Measurements from ENCODE around the gene WDR27.

WDR27 gene

DNA sequence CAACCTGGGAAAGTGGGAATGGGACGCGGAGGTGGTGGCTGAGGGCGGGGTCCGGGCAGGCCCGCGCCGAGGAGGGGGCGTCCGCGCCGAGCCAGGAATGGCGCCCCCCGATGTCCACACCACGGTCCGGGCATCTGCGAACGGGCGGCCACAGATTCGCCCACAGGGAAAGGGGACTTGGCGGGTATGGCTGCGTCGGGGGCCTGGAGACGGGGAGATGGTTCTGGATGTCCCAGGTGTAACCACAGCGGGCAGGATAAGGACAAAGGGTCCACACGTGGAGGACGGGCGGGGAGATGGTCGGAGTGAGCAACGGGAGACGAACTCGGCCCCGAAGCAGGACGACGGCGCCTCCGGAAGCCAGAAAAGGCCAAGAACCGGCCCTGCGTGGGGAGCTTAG, 124.6 kb downstream of the WDR27 start:
- no peaks in the 10 kb centered on the region for H3K27me3 ChIP-seq (ENCODE audit: control insufficient read depth, insufficient read depth, low read length)
- peaks cover 20% of the 10 kb centered on the region for H3K36me3 ChIP-seq (ENCODE audit: control insufficient read depth, insufficient read depth, low read length)
- no peak overlapping the region for H3K27ac ChIP-seq (ENCODE audit: low read depth, low read length)
- H3K9ac ChIP-seq (ENCODE audit: low read length), result no peak overlapping the region
- no peak overlapping the region for H3K4me3 ChIP-seq (ENCODE audit: low read depth, low read length)
- peaks cover 11% of the 10 kb centered on the region; the same call in 1 of the 2 replicates for H3K4me1 ChIP-seq (ENCODE audit: control insufficient read depth, insufficient read depth, low read length)
- no peaks in the 10 kb centered on the region for H3K9me3 ChIP-seq (ENCODE audit: control insufficient read depth, insufficient read depth, low read depth, low read length)

DNA sequence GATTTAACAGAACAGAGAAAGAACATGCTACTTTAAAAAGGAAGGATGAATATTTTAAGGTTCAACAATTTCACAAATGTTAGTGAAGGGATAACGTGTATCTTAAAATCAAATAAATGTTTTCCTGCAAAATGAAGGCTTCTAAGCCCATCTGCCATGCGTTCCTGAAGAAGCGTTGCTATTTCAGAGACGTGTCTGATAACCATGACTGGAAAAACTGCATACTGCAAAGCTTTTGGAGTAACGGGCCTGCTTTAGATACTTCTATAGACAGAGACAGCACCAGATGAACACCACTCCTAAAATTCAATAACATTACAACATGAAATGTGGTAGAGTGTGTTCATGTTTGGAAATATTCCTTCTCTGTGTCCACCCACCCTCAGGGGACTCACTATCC, 126.0 kb downstream of the WDR27 start:
- no peak overlapping the region for H3K9ac ChIP-seq (ENCODE audit: low read length)
- peaks cover 11% of the 10 kb centered on the region; the same call in 1 of the 2 replicates for H3K4me1 ChIP-seq (ENCODE audit: control insufficient read depth, insufficient read depth, low read length)
- no peaks in the 10 kb centered on the region for H3K27me3 ChIP-seq (ENCODE audit: control insufficient read depth, insufficient read depth, low read length)
- no peak overlapping the region for H3K27ac ChIP-seq (ENCODE audit: low read depth, low read length)
- H3K4me3 ChIP-seq (ENCODE audit: low read depth, low read length), result no peak overlapping the region
- no peaks in the 10 kb centered on the region for H3K9me3 ChIP-seq (ENCODE audit: control insufficient read depth, insufficient read depth, low read depth, low read length)
- peaks cover 15% of the 10 kb centered on the region for H3K36me3 ChIP-seq (ENCODE audit: control insufficient read depth, insufficient read depth, low read length)

DNA sequence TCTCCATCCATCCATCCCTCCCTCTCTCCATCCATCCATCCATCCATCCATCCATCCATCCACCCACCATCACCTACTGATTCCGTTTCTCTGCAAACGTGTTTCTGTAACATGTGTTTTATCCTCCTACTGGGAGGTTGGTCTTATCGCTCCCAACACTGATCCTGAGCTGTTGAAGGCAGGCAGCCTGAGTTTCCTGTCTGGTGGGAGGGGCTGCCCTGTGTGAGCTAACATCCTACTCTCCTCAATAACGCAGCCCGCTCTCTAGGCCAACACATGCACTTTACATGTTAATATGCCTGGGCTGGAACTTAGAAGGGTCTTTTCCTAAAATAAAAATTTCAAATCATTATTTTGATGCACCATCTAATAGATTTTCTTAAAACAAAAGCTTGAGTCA, 126.5 kb downstream of the WDR27 start:
- Histone ChIP-seq H3K27ac (ENCODE audit: low read depth, low read length) (no peak overlapping the region), H3K9ac (ENCODE audit: low read length) (no peak overlapping the region), H3K4me3 (ENCODE audit: low read depth, low read length) (no peak overlapping the region), H3K4me1 (ENCODE audit: control insufficient read depth, insufficient read depth, low read length) (peaks cover 9% of the 10 kb centered on the region; the same call in 1 of the 2 replicates), H3K36me3 (ENCODE audit: control insufficient read depth, insufficient read depth, low read length) (peaks cover 15% of the 10 kb centered on the region), H3K9me3 (ENCODE audit: control insufficient read depth, insufficient read depth, low read depth, low read length) (no peaks in the 10 kb centered on the region), H3K27me3 (ENCODE audit: control insufficient read depth, insufficient read depth, low read length) (no peaks in the 10 kb centered on the region)

DNA sequence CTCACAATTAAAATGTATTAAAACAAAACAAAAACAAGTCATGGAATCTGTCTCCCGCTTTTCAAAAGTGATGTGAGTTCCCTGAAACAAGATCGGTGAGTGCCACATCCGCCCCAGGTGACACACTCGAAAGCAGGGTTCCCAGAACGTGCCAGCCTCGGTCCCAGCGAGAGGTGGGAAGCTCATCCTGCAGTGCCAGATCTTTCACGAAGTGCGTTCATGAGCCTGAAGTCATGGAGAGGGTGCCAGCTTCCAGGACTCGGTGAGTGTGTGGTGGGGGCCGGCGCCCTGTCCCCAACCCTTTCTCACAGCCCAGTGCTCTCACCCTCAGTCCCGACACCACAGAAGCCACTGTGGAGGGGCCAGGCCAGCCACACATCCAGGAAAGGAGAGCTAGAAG, 127.4 kb downstream of the WDR27 start:
- Histone ChIP-seq H3K4me3 (ENCODE audit: low read depth, low read length) (no peak overlapping the region), H3K9ac (ENCODE audit: low read length) (no peak overlapping the region), H3K36me3 (ENCODE audit: control insufficient read depth, insufficient read depth, low read length) (peaks cover 16% of the 10 kb centered on the region), H3K9me3 (ENCODE audit: control insufficient read depth, insufficient read depth, low read depth, low read length) (no peaks in the 10 kb centered on the region), H3K27ac (ENCODE audit: low read depth, low read length) (no peak overlapping the region), H3K4me1 (ENCODE audit: control insufficient read depth, insufficient read depth, low read length) (no peaks in the 10 kb centered on the region), H3K27me3 (ENCODE audit: control insufficient read depth, insufficient read depth, low read length) (no peaks in the 10 kb centered on the region)

DNA sequence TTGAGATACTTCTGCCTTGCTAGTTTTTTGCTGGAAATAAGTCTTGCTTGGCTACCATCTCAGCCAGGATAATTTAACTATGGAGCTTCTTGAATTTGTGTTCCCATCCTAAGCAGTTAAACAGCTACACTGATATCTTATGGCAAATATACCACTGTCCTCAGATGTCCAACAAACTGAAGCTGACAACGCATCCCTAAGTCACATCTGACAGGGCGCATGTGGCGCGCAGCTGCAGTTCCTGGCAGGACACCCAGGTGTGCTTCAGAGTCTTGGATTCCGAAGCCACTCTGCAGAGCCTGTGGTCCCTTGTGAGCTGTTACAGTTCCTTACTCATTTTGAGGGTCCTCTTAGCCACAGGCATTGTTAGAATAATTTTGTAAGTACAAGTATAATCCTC, 127.9 kb downstream of the WDR27 start:
- H3K27me3 ChIP-seq (ENCODE audit: control insufficient read depth, insufficient read depth, low read length), result no peaks in the 10 kb centered on the region
- peaks cover 13% of the 10 kb centered on the region for H3K36me3 ChIP-seq (ENCODE audit: control insufficient read depth, insufficient read depth, low read length)
- no peaks in the 10 kb centered on the region for H3K4me1 ChIP-seq (ENCODE audit: control insufficient read depth, insufficient read depth, low read length)

DNA sequence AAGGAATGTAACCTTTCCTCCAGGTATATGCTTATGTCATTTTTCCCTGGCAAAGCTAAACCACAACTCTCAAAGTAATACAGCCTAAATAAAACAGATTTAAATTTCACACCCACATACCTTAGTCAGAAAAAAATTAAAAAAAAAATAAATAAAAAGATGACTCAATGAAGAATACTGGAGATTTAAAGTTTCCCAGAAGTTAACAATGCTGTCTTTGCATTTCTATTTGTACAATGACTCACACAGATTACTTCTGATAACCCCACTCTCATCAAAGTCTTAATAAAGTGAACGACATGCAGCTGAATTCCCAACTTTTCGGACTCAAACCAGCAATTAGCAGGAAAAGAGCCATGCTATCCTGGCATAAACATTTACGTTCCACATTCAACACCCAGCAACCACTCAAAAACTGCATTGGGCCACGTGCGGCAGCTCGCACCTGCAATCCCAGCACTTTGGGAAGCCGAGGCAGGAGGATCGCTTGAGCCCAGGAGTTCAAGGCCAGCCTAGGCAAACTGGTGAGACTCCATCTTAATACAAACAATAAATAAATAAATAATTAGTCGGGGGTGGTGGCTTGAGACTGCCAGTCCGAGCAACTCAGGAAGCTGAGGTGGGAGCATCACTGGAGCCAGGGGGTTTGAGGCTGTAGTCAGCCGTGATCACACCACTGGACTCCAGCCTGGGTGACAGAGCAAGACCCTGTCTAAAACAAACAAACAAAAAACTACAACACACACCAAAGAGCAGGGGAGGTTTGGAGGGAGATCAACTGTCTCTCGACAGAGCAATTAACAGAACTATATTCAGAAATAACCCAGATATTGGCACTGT, 130.5 kb downstream of the WDR27 start:
- Histone ChIP-seq H3K4me1 (ENCODE audit: control insufficient read depth, insufficient read depth, low read length) (no peaks in the 10 kb centered on the region), H3K4me3 (ENCODE audit: low read depth, low read length) (no peak overlapping the region), H3K9me3 (ENCODE audit: control insufficient read depth, insufficient read depth, low read depth, low read length) (no peaks in the 10 kb centered on the region), H3K27ac (ENCODE audit: low read depth, low read length) (no peak overlapping the region), H3K36me3 (ENCODE audit: control insufficient read depth, insufficient read depth, low read length) (peaks cover 6% of the 10 kb centered on the region), H3K9ac (ENCODE audit: low read length) (no peak overlapping the region), H3K27me3 (ENCODE audit: control insufficient read depth, insufficient read depth, low read length) (no peaks in the 10 kb centered on the region)

More for the DNA sequence above, 127.9 kb downstream of the WDR27 start:
- H3K9me3 ChIP-seq (ENCODE audit: control insufficient read depth, insufficient read depth, low read depth, low read length), result no peaks in the 10 kb centered on the region
- H3K4me3 ChIP-seq (ENCODE audit: low read depth, low read length), result no peak overlapping the region
- H3K27ac ChIP-seq (ENCODE audit: low read depth, low read length), result no peak overlapping the region
- H3K9ac ChIP-seq (ENCODE audit: low read length), result no peak overlapping the region

DNA sequence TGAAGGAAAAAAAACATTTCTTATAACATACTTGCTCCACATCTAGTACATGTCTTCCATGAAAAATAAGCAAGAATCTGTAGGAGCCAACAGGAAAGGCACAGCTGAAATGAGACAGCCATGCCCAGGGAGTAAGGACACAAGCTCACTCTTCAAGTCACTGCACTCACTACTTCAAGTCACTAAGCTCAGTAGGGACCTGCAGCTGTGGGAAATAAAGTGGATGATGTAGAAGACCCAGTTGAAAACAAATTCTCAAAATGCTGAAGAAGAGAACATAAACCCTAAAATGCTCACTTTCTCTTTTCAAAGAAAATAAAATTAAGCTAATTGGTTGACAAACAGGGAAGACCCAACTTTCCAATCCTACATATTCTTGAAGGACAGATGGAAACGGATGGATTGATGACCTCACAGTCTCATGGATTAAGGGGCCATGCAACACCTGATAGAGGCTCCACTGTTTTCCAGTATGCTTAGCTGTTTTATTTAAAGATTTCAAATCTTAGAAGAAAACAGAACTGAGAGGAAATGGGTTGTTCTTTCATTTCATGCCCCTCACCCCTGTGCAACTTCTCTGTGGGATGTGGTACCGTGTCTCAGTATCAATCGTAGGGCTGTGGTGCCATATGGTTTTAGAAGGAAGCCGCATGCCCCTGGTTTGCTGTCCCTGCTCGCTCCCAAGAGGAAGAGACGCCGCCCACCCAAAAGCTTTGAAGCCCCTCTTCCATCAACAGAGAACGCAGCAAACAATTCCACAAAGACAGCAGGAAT, 133.3 kb downstream of the WDR27 start:
- Histone ChIP-seq H3K27ac (ENCODE audit: low read depth, low read length) (no peak overlapping the region), H3K4me1 (ENCODE audit: control insufficient read depth, insufficient read depth, low read length) (no peaks in the 10 kb centered on the region), H3K36me3 (ENCODE audit: control insufficient read depth, insufficient read depth, low read length) (peaks cover 13% of the 10 kb centered on the region), H3K9me3 (ENCODE audit: control insufficient read depth, insufficient read depth, low read depth, low read length) (no peaks in the 10 kb centered on the region), H3K4me3 (ENCODE audit: low read depth, low read length) (no peak overlapping the region), H3K27me3 (ENCODE audit: control insufficient read depth, insufficient read depth, low read length) (no peaks in the 10 kb centered on the region), H3K9ac (ENCODE audit: low read length) (no peak overlapping the region)

DNA sequence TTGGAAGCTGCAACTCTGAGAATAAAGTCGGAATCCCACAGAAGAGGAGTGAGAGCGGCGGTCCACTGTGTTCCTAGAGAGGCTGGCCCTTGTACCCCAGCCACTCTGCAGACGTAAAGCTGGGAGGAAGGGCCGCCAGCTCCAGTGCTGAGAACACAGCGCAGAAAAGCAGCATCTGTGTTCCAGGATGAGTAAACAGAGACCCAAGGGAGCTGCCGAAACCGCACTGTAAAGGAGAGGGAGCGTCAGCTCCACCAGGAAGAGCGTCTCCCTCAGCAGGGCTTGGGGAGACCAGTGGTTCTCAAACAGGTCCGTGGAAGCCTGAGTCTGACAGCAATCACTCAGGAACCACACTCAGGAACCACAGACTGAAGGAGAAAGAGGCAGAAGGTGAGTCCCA, 134.0 kb downstream of the WDR27 start:
- Histone ChIP-seq H3K27ac (ENCODE audit: low read depth, low read length) (no peak overlapping the region), H3K27me3 (ENCODE audit: control insufficient read depth, insufficient read depth, low read length) (no peaks in the 10 kb centered on the region), H3K4me1 (ENCODE audit: control insufficient read depth, insufficient read depth, low read length) (no peaks in the 10 kb centered on the region), H3K9me3 (ENCODE audit: control insufficient read depth, insufficient read depth, low read depth, low read length) (no peaks in the 10 kb centered on the region), H3K4me3 (ENCODE audit: low read depth, low read length) (no peak overlapping the region), H3K9ac (ENCODE audit: low read length) (no peak overlapping the region), H3K36me3 (ENCODE audit: control insufficient read depth, insufficient read depth, low read length) (peaks cover 13% of the 10 kb centered on the region)

DNA sequence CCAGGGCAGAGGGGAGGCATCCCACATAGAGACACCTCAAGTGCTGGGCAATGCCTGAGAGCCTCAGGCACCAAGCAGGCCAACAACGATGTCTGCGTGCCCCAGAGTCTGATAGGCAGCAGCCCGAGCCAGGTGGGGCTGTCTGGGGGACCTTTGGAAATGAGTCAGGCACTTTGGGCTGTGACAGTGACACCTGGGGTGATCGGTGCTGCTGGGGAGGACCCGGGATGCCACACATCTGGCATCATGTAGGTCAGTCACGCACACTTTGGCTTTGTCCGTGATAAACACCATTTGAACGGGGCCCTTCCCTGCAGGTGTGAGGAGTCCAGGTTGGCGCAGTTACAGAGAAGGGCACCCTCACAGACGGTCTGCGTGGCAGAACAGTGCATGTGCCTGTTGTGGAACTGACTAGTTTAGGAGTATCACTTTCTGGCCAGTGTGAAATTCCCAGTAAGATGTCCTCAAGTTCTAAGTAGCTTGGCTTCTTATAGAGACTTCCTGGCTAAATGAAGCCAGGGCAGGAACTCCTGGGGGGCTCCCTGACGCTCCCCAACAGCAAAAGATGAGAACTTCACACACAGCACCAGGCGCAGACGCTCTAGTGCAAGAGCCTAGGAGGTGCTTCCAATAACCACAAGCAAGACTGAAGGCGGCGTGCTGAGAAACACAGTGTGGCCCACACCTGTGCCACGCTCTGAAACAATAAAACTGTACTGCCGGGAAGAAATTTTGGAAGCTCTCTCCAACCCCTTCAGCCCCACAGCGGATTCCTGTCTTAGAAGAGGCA, 134.7 kb downstream of the WDR27 start:
- H3K27me3 ChIP-seq (ENCODE audit: control insufficient read depth, insufficient read depth, low read length), result no peaks in the 10 kb centered on the region
- no peak overlapping the region for H3K27ac ChIP-seq (ENCODE audit: low read depth, low read length)
- no peak overlapping the region for H3K4me3 ChIP-seq (ENCODE audit: low read depth, low read length)
- H3K9ac ChIP-seq (ENCODE audit: low read length), result no peak overlapping the region
- H3K36me3 ChIP-seq (ENCODE audit: control insufficient read depth, insufficient read depth, low read length), result peaks cover 13% of the 10 kb centered on the region
- no peaks in the 10 kb centered on the region for H3K4me1 ChIP-seq (ENCODE audit: control insufficient read depth, insufficient read depth, low read length)
- no peaks in the 10 kb centered on the region; the same call in 1 of the 2 replicates for H3K9me3 ChIP-seq (ENCODE audit: control insufficient read depth, insufficient read depth, low read depth, low read length)

DNA sequence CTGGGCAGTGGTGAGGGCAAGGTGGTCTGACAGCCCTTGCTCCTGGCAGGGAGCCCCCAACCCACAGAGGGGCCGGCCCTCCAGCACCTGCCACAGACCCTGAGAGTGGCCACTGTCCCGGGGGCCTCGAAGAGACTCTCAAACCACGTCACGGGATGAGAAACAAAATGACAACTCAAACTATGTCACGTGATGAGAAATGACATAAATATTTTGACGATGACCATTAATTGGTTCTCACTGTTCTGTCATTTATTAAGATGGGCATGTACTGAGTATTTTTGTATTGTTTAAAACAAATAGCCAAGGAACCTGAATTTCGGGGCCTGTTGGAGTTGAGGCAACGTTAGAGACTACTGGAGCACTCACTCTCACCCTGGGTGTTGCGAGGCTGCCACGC, 135.5 kb downstream of the WDR27 start:
- Histone ChIP-seq H3K9ac (ENCODE audit: low read length) (no peak overlapping the region), H3K4me3 (ENCODE audit: low read depth, low read length) (no peak overlapping the region), H3K36me3 (ENCODE audit: control insufficient read depth, insufficient read depth, low read length) (peaks cover 13% of the 10 kb centered on the region), H3K27ac (ENCODE audit: low read depth, low read length) (no peak overlapping the region), H3K27me3 (ENCODE audit: control insufficient read depth, insufficient read depth, low read length) (no peaks in the 10 kb centered on the region), H3K9me3 (ENCODE audit: control insufficient read depth, insufficient read depth, low read depth, low read length) (no peaks in the 10 kb centered on the region; the same call in 1 of the 2 replicates), H3K4me1 (ENCODE audit: control insufficient read depth, insufficient read depth, low read length) (no peaks in the 10 kb centered on the region)
